NCI-H748 (cell line): ENCODE results near the gene KRTAP10-8.
"Not testable (repeated sequence)": the region's sequence is repeated elsewhere in the genome, so short reads cannot be mapped to it uniquely, and the experiment has no call there.

ENCODE experiments used
- DNase-seq: peaks from one replicate; lab custom pipeline; 2025; ENCODE audit not compliant: unreplicated experiment; lab: John Stamatoyannopoulos, UW

Gene KRTAP10-8

GRCh38 chr21:44616591-44616926 is 4.7 kb downstream of the KRTAP10-8 start:
- no peak for DNase-seq

- DNase-seq: no peak
These were observed 5.2 kb downstream of the KRTAP10-8 start for GRCh38 chr21:44617071-44617501.

- no peak for DNase-seq
These were observed 6.6 kb downstream of the KRTAP10-8 start for GRCh38 chr21:44618504-44618903.

- no peak for DNase-seq
These were observed 7.0 kb downstream of the KRTAP10-8 start for GRCh38 chr21:44618909-44619308.

- no peak for DNase-seq
These were observed 8.0 kb downstream of the KRTAP10-8 start for GRCh38 chr21:44619886-44620285.

GRCh38 chr21:44623575-44623974 is 11.7 kb downstream of the KRTAP10-8 start:
- DNase-seq: no peak

GRCh38 chr21:44625756-44626155 is 13.9 kb downstream of the KRTAP10-8 start:
- no peak for DNase-seq

GRCh38 chr21:44626262-44626661 is 14.4 kb downstream of the KRTAP10-8 start:
- DNase-seq: no peak

GRCh38 chr21:44626673-44627143 is 14.8 kb downstream of the KRTAP10-8 start, which contains the start of gene KRTAP10-9:
Gene KRTAP10-9 (plus strand): TSS chr21:44627093. CDS start chr21:44627172, 79 bp downstream.
- no peak for DNase-seq

GRCh38 chr21:44627181-44627822 is 15.4 kb downstream of the KRTAP10-8 start:
- not testable (repeated sequence) for DNase-seq

- not testable (repeated sequence) for DNase-seq
These were observed 16.0 kb downstream of the KRTAP10-8 start for GRCh38 chr21:44627831-44628233.

- DNase-seq: no peak
These were observed 17.0 kb downstream of the KRTAP10-8 start for GRCh38 chr21:44628707-44629391.

GRCh38 chr21:44630440-44630839 is 18.6 kb downstream of the KRTAP10-8 start:
- DNase-seq: no peak

- no peak for DNase-seq
These were observed 20.2 kb downstream of the KRTAP10-8 start for GRCh38 chr21:44632067-44632466.

GRCh38 chr21:44636209-44637017 is 24.5 kb downstream of the KRTAP10-8 start:
- no peak for DNase-seq

GRCh38 chr21:44637018-44637850 is 25.4 kb downstream of the KRTAP10-8 start, which contains the start of gene KRTAP10-10:
Gene KRTAP10-10 (plus strand): TSS chr21:44637356. CDS start chr21:44637418, 62 bp downstream.
- DNase-seq: no peak

GRCh38 chr21:44637851-44638348 is 26.0 kb downstream of the KRTAP10-8 start:
- not testable (repeated sequence) for DNase-seq

GRCh38 chr21:44638506-44639330 is 26.8 kb downstream of the KRTAP10-8 start:
- DNase-seq: not testable (repeated sequence)

- no peak for DNase-seq
These were observed 27.4 kb downstream of the KRTAP10-8 start for GRCh38 chr21:44639331-44639655.

GRCh38 chr21:44640761-44641160 is 28.9 kb downstream of the KRTAP10-8 start:
- no peak for DNase-seq
